H1 (cell line): ENCODE results near the gene RANBP17. TPM values are rescaled to one million over a fixed set of nuclear protein-coding genes. Genes with fewer than 3 reads are reported as not detected.

Experiments used
- CHD7 ChIP-seq: fragments of 300-600 bp; sonication (generic); IDR thresholded peaks from 2 replicates; pipeline ENCODE4 v1.7.1; 2012; ENCODE audit warnings: low read length, moderate library complexity, mild to moderate bottlenecking, inconsistent platforms; ENCODE audit not compliant: insufficient replicate concordance
- polyA plus RNA-seq, 7 experiments: library from polyadenylated mRNA; depleted of rRNA in 3 of 7; stranded (reverse) in 5 of 7; unstranded in 2 of 7; fragments of >200 nt in 5 of 7; fragments of 200-250 nt in 2 of 7; gene quantifications; 1 replicate in 5 of 7; 2 replicates in 1 of 7; 4 replicates in 1 of 7; pipeline versions ENCODE4 v1.2.1 to v1.2.3, GENCODE V29; 2011 to 2013; ENCODE audit warnings: missing spikeins in 2 of 7, mixed read lengths in 2 of 7
- total RNA-seq: library from RNA; stranded (reverse); fragmentation: NEBNext Ultra II Directional; extraction: Animal tissue kit (Norgen Biotek cat#: 25700); gene quantifications from 2 replicates; pipeline ENCODE4 v1.2.1, GENCODE V29; 2021

RANBP17 gene
- total and polyA plus RNA-seq, 2 of the 8 experiments (the other 6 are each of a cell fraction or from before 2014, with no cell fraction given), result 8.6 to 21.3 TPM

GRCh38 chr5:171010086-171010485 lies 148.3 kb downstream of the RANBP17 start (continued):
- TF ChIP-seq CHD7, result no peak
